ENCODE measurements around the gene PGLYRP2.
"Not testable (repeated sequence)": the region's sequence is repeated elsewhere in the genome, so short reads cannot be mapped to it uniquely, and the experiment has no call there.

PGLYRP2 gene

DNA sequence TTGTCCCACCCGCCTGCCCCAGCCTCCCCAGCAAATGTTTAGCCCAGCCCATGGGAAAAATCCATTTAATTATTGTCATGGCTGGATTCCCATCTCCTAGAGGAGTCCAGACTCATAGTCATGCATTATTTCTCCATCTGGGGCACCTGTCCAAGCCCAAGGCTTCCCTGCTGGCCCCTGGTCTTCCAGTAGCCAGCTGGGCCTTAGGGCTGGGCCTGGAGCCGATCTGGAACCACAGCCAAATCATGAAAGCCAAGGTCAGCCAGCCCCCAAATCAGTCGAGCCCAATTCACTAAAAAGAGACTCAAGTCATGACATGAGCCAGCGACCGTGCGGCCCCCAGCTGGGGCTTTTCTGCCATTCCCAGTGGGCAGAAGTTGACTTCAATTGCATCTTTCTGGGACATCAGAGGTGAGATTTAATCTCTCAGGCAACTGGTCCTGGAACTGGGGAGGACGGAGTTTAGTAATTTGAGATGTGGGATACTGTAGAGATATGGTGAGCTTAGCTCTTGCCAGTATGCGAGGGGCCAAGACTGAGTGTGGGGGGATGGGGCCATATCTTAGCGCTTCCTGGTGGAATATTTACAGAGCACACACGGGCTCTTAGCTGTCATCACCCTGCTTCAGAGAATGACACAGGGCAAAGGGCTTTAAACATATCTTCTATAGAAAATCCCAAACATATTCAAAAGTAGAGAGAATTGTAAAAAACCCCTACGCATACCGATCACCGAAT lies 9.4 kb upstream of the PGLYRP2 start:
- no peak for DNase-seq (ENCODE audit: low read depth in 2 of 3, low spot score in 1 of 3)

- DNase-seq (ENCODE audit: low read depth in 2 of 3, low spot score in 1 of 3) = no peak
Measured at GRCh38 chr19:15487038-15487437, 7.7 kb upstream of the PGLYRP2 start.

DNA sequence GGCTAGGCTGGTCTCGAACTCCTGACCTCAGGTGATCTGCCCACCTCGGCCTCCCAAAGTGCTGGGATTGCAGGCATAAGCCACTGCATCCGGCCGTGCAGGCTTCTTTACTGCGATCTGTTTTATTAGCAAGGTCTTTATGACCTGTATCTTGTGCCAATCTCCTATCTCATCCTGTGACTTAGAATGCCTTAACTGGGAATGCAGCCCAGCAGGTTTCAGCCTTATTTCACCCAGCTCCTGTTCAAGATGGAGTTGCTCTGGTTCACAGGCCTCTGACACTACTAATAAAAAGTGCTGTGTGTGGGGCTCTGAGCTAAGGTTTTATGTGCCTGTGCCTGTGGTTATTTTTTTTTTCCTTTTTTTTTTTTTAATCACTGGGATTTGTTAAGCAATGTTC lies 6.5 kb upstream of the PGLYRP2 start:
- not testable (repeated sequence) for DNase-seq (ENCODE audit: low read depth in 2 of 3, low spot score in 1 of 3)

DNA sequence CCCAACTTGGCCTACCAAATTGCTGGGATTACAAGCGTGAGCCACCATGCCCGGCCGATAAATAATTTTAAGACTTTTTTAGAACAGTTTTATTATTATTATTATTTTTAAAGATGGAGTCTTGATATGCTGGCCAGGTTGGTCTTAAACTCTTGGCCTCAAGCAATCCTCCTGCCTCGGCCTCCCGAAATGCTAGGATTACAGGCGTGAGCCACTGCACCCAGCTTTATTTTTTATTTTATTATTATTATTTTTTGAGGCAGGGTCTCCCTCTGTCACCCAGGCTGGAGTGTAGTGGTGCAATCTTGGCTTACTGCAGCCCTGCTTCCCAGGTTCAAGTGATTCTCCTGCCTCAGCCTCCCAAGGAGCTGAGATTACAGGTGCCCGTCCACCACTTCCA lies 1.7 kb upstream of the PGLYRP2 start:
- DNase-seq (ENCODE audit: low read depth in 2 of 3, low spot score in 1 of 3) = not testable (repeated sequence)

- no peak for DNase-seq (ENCODE audit: low read depth in 2 of 3, low spot score in 1 of 3)
Measured at GRCh38 chr19:15476325-15476724, 3.0 kb downstream of the PGLYRP2 start.

DNA sequence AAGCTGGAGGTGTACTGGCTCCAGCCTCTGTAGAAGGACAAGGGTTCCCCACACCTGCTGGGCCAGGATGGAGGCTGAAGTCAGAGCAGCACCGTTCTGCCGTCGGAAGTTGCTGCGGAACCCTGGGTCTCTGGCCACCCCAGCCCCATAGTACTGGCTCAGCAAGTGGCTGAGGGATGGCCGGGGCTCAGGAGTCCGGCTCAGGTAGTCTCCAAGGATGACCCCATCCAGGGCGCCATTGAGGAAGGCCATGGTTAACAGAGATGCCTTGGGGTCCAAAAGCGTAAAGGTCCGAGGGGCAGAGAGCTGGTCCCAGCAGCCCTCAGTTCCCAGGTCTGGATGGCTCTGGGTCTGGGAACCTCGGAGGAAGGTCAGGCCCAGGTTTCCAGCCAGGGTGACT lies 3.7 kb downstream of the PGLYRP2 start:
- no peak for DNase-seq (ENCODE audit: low read depth in 2 of 3, low spot score in 1 of 3)

DNA sequence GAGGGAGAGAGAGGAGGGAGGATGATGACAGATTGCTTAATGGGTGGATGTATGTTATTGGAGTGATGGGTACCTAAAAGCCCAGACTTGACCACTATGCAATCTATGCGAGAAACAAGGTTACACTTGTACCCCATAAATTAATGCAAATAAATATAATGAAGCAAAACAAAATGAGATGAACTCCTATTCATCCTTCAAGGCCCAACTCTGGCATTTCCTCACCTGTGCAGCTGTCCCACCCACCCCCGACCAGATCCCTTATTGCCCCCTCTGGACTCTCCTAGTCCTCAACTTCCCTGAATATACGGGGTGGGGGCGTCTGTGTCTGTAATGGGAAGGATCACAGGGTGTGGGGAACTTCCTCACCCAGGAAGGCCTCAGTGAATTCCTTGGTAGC lies 4.1 kb downstream of the PGLYRP2 start:
- DNase-seq (ENCODE audit: low read depth in 2 of 3, low spot score in 1 of 3) = no peak

DNA sequence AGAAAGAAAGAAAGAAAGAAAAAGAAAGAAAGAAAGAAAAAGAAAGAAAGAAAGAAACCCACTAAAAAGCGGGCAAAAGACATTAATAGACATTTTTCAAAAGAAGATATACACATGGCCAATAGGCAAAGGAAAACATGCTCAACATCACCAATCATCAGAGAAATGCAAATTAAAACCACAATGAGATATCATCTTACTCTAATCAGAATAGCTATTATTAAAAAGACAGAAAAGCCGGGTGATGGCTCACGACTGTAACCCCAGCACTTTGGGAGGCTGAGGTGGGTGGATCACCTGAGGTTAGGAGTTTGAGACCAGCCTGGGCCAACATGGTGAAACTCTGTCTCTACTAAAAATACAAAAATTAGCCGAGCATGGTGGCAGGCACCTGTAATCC lies 5.5 kb downstream of the PGLYRP2 start:
- DNase-seq (ENCODE audit: low read depth in 2 of 3, low spot score in 1 of 3) = not testable (repeated sequence)

- DNase-seq (ENCODE audit: low read depth in 2 of 3, low spot score in 1 of 3) = no peak
Measured at GRCh38 chr19:15471639-15472101, 7.6 kb downstream of the PGLYRP2 start.

GRCh38 chr19:15469513-15470297 lies 9.6 kb downstream of the PGLYRP2 start:
- no peak for DNase-seq (ENCODE audit: low read depth in 2 of 3, low spot score in 1 of 3)

- DNase-seq (ENCODE audit: low read depth in 2 of 3, low spot score in 1 of 3) = no peak
Measured at GRCh38 chr19:15468675-15469512, 10.4 kb downstream of the PGLYRP2 start.

DNA sequence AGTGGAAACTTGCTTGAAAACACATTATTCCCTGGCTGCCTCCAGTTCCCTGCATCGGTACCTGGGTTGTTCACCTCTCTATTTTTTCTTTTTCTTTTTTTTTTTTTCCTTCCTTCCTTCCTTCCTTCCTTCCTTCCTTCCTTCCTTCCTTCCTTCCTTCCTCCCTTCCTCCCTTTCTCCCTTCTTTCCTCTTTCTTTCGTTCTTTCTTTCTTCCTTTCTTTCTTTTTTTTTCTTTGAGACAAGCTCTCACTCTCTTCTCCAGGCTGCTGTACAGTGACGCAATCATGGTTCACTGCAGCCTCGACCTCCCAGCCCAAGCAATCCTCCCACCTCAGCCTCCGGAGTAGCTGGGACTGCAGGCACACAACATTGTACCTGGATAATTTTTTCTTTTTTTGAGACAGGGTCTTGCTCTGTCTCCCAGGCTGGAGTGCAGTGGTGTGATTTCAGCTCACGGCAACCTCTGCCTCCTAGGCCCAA lies 11.5 kb downstream of the PGLYRP2 start:
- no peak for DNase-seq (ENCODE audit: low read depth in 2 of 3, low spot score in 1 of 3)

- peak; percentile 45 to 69 (median 58) for DNase-seq (ENCODE audit: low read depth in 2 of 3, low spot score in 1 of 3)
Measured at GRCh38 chr19:15466851-15467733, 12.2 kb downstream of the PGLYRP2 start.

DNA sequence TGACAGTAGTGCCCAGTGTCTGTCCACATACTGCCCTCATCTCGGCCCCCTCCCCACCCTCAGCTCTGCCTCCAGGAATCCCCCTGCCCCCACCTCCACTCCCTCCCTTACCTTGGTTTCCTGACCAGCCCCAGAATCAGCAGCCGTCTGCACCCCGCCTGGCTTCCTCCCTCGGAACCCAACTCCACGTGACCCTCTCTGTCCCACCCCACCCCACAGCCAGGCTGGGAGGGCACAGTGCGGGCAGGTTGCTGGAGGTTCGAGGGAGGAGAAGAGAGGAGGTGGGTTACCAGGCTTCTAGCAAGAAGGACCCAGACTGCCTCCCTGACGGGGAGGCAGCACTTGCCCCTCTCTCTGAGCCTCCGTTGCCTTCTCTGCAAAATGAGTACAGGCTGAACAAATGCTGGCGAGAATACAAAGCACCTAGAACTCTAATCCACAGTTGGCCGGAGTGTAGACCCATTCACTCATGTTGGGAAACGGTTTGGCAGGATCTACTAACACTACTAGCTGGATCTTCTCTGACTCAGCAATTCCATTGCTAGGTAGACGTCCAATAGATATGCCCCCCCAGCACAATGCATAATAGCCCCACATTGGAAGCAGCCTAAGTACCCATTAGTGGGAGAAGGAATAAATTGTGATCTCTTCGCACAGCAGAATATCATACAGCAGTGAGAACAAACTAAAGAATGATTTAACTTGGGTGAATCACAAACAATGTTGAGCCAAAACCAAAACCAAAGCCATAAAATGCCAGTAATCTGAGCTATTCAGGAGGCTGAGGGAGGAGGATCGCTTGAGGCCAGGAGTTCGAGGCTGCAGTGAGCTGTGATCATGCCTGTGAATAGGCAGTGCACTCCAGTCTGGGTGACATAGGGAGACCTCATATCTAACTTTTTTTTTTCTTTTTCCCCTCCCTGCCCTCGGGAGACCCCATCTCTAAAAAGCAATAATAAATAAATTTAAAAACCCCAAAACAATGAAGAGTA lies 14.6 kb downstream of the PGLYRP2 start, which contains the start of gene RASAL3:
Gene RASAL3, minus strand, starts transcription at position 151 of the 992 bp plus-strand sequence. CDS start 186 bp downstream, outside the sequence.
- peak in 2 of 3 donors; percentile 48 to 56 for DNase-seq (ENCODE audit: low read depth in 2 of 3, low spot score in 1 of 3)

- peak; percentile 66 to 67 (median 67) for DNase-seq (ENCODE audit: low read depth in 2 of 3, low spot score in 1 of 3)
Measured at GRCh38 chr19:15463861-15464371, 15.4 kb downstream of the PGLYRP2 start.

- DNase-seq (ENCODE audit: low read depth in 2 of 3, low spot score in 1 of 3) = no peak
Measured at GRCh38 chr19:15461694-15462093, 17.6 kb downstream of the PGLYRP2 start.

DNA sequence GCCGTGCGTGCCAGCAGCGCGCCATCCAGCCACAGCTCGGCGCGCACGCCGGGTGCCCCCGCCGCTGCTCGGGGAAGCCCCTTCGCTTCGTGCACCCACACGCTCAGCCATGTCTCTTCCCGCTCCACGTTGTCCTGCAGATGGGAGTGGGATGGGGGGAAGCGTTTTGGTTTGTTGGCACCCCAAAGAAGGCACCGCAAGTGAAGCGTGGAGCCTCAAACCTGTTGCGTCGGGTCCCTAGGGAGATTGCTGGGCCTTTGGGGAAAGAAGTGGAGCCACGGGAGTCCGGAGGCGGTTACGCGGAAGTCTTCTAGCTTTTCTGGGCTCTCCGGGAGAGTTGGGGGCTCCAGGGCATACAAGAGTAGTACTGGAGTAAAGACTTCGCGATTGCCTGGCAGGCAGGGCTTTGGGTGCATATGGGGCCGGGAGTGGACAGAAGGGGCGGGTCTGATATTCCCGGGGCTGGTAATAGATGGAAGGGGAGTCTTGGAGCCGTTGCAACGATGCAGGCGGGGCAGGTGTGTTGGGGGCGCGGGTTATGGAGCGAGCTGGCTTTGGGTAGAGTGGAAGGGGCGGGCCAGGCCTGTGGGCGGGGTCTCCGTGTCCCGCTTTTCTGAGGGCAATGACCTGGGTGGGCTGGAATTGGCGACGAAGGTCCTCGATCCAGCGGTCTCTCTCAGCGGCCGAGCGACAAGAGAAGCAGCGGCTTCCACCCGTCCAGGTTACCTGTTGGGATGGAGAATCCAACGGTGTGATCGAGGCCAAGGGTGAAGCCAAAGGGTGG lies 21.4 kb downstream of the PGLYRP2 start:
- DNase-seq (ENCODE audit: low read depth in 2 of 3, low spot score in 1 of 3) = no peak
